ENCODE results near the gene NME7. TPM values are rescaled to one million over a fixed set of nuclear protein-coding genes. Genes with fewer than 3 reads are reported as not detected.

The NME7 gene
- total RNA-seq, 4 donors from 2014 or later: 14.1 to 42.6 (median 25.0) TPM

DNA sequence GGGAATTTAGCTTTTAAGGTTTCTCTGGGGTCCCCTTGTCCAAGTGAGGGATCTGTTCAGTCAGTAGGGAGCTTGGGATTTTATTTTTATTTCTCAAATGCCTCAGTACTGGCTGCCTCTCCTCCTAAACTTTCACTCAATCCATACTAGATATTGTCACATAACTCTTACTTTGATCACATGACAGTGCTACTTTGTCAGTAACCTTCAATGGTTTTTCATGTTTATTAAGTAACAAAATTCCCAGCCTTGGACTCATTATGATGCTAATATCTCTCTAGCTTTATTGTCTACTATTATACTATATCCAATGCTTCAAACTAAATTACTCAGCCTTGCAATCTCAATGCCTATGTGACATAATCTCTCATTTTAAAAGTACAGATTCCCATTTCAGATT, 163.4 kb downstream of the NME7 start:
- Histone ChIP-seq H3K9me3 (no peaks in the 10 kb centered on the region), H3K4me1 (peaks cover 0 to 6% of the 10 kb centered on the region in 2 donors), H3K36me3 (no peaks in the 10 kb centered on the region), H3K27me3 (no peaks in the 10 kb centered on the region), H3K4me3 (no peak overlapping the region), H3K27ac (peak overlapping the region; percentile 18 to 43)
- no peak for TF ChIP-seq POLR2A (IDR thresholded peaks at IDR 0.05)
- TF ChIP-seq, protein P1, sequence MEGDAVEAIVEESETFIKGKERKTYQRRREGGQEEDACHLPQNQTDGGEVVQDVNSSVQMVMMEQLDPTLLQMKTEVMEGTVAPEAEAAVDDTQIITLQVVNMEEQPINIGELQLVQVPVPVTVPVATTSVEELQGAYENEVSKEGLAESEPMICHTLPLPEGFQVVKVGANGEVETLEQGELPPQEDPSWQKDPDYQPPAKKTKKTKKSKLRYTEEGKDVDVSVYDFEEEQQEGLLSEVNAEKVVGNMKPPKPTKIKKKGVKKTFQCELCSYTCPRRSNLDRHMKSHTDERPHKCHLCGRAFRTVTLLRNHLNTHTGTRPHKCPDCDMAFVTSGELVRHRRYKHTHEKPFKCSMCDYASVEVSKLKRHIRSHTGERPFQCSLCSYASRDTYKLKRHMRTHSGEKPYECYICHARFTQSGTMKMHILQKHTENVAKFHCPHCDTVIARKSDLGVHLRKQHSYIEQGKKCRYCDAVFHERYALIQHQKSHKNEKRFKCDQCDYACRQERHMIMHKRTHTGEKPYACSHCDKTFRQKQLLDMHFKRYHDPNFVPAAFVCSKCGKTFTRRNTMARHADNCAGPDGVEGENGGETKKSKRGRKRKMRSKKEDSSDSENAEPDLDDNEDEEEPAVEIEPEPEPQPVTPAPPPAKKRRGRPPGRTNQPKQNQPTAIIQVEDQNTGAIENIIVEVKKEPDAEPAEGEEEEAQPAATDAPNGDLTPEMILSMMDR (IDR thresholded peaks at IDR 0.05): no peak
- no peak for DNase-seq
- intact Hi-C loops (cut with DNase I; ENCODE audit: low total_unique reads): no loop called here

GRCh38 chr1:169202791-169203665, 164.6 kb downstream of the NME7 start:
- no peak for DNase-seq
- H3K9me3 ChIP-seq: no peaks in the 10 kb centered on the region
- peak overlapping the region in 1 of 2 donors; percentile 18 for H3K27ac ChIP-seq
- intact Hi-C loops (cut with DNase I; ENCODE audit: low total_unique reads): no loop called here
- no peak for TF ChIP-seq POLR2A (IDR thresholded peaks at IDR 0.05)
- TF ChIP-seq, protein P1 (IDR thresholded peaks at IDR 0.05): no peak
- peaks cover 0 to 6% of the 10 kb centered on the region in 2 donors for H3K4me1 ChIP-seq
- H3K27me3 ChIP-seq: no peaks in the 10 kb centered on the region
- H3K36me3 ChIP-seq: no peaks in the 10 kb centered on the region
- no peak overlapping the region for H3K4me3 ChIP-seq

- no peaks in the 10 kb centered on the region for H3K4me1 ChIP-seq
- H3K27me3 ChIP-seq: no peaks in the 10 kb centered on the region
- intact Hi-C loops (cut with DNase I; ENCODE audit: low total_unique reads): no loop called here
- no peak for TF ChIP-seq POLR2A (IDR thresholded peaks at IDR 0.05)
- TF ChIP-seq, protein P1 (IDR thresholded peaks at IDR 0.05): no peak
- H3K27ac ChIP-seq: no peak overlapping the region
- H3K36me3 ChIP-seq: no peaks in the 10 kb centered on the region
- no peak overlapping the region for H3K4me3 ChIP-seq
- DNase-seq: no peak
- no peaks in the 10 kb centered on the region for H3K9me3 ChIP-seq
Observed at GRCh38 chr1:169201084-169201619, 166.4 kb downstream of the NME7 start.

- Histone ChIP-seq H3K4me1 (no peaks in the 10 kb centered on the region), H3K4me3 (no peak overlapping the region), H3K27me3 (no peaks in the 10 kb centered on the region), H3K36me3 (no peaks in the 10 kb centered on the region), H3K9me3 (no peaks in the 10 kb centered on the region), H3K27ac (no peak overlapping the region)
- DNase-seq: no peak
- intact Hi-C loops (cut with DNase I; ENCODE audit: low total_unique reads): no loop called here
- no peak for TF ChIP-seq POLR2A (IDR thresholded peaks at IDR 0.05)
- TF ChIP-seq, protein P1 (IDR thresholded peaks at IDR 0.05): no peak
Observed at GRCh38 chr1:169200319-169200718, 167.3 kb downstream of the NME7 start.

GRCh38 chr1:169196581-169196980, 171.0 kb downstream of the NME7 start:
- Histone ChIP-seq H3K9me3 (no peaks in the 10 kb centered on the region), H3K4me3 (no peak overlapping the region), H3K4me1 (peaks cover 0 to 3% of the 10 kb centered on the region in 2 donors), H3K27ac (no peak overlapping the region), H3K36me3 (no peaks in the 10 kb centered on the region), H3K27me3 (no peaks in the 10 kb centered on the region)
- DNase-seq: no peak
- intact Hi-C loops (cut with DNase I; ENCODE audit: low total_unique reads): no loop called here
- no peak for TF ChIP-seq POLR2A (IDR thresholded peaks at IDR 0.05)
